GM12873 (cell line): ENCODE data around the gene LRMDA.

ENCODE experiments used
- TF ChIP-seq, protein P1 (sequence below): IDR thresholded peaks from 2 replicates; pipeline ENCODE4 v1.5.1; 2012; ENCODE audit warnings: low read depth, mild to moderate bottlenecking, moderate library complexity, low read length, control low read depth; ENCODE audit not compliant: insufficient read depth; ENCODE audit errors: missing control alignments

The LRMDA gene

DNA sequence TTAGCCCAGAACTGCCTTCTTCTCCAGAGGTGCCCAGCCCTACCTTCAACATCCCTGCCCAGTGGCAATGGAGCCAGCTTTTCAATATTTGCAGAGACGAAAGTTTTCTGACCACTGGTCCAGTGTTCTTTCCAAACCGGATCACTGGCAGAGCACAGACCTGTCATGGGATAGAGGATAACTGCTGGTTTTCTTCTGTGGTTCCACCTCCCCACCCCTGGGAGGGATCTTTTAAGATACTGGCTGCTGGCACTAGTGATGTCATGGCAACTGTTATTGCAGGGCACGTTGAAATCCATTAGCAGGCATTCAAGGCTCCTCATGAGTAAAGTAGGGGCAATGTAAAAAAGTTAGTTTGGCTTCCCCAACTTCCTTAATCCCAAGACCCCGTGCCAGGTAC is 387.1 kb downstream of the LRMDA start:
- TF ChIP-seq, protein P1, sequence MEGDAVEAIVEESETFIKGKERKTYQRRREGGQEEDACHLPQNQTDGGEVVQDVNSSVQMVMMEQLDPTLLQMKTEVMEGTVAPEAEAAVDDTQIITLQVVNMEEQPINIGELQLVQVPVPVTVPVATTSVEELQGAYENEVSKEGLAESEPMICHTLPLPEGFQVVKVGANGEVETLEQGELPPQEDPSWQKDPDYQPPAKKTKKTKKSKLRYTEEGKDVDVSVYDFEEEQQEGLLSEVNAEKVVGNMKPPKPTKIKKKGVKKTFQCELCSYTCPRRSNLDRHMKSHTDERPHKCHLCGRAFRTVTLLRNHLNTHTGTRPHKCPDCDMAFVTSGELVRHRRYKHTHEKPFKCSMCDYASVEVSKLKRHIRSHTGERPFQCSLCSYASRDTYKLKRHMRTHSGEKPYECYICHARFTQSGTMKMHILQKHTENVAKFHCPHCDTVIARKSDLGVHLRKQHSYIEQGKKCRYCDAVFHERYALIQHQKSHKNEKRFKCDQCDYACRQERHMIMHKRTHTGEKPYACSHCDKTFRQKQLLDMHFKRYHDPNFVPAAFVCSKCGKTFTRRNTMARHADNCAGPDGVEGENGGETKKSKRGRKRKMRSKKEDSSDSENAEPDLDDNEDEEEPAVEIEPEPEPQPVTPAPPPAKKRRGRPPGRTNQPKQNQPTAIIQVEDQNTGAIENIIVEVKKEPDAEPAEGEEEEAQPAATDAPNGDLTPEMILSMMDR, result no peak

DNA sequence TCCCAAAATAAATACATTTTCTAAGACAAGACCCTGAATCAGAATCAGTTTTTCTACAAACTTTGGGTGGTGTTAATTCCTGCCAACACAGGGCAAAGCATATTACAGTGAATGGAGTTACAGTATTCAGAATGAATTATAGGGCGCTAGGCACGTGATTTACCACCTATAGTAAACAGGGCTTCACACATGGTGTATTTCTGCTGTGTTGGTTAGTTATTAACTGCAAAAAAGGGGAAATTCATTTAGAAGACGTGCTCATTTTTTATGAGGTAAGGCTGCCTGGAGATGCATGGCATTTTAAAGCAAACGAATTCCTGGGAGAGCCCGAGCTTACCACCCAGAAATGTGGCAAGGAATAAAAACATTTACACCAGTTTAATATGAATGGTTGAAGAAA is 393.8 kb downstream of the LRMDA start:
- TF ChIP-seq, protein P1, result no peak

DNA sequence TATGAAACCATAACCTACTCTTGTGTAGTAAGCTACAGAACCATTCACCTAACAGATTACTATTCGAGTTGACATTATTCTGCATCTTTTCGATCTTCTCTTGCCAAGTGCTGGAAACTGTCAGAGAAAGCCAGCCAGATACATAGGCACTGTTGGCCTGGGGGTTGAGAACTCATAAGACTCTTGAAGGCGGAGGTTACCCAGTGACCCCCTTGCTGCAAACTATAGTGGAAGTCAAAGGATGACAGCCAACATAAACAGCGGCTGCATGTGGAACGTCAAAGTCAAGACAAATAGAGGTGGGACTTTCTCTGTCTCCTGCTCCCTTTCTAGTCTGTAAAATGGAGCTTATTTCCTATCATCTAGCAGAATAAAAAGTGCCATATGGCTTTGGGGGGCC is 394.2 kb downstream of the LRMDA start:
- TF ChIP-seq, protein P1, result no peak

DNA sequence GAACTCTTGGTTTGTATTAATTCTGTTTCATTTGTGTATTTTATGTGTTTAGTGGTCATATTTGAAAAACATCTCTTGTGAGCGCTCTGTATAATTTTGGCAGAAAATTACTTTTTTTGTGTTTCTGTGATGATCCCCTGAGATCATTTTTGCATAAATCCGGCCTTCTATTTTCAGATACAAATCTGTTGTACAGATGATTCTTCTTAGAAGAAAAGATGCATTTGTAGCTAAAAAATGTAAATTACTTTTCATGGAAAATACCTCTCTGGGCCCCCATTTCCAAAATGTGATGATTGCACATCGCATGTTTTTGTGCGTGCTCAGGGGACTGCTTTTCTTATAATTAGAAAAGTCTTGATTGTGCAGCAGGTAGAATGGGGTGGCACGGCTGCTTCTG is 395.4 kb downstream of the LRMDA start:
- TF ChIP-seq, protein P1, result no peak

DNA sequence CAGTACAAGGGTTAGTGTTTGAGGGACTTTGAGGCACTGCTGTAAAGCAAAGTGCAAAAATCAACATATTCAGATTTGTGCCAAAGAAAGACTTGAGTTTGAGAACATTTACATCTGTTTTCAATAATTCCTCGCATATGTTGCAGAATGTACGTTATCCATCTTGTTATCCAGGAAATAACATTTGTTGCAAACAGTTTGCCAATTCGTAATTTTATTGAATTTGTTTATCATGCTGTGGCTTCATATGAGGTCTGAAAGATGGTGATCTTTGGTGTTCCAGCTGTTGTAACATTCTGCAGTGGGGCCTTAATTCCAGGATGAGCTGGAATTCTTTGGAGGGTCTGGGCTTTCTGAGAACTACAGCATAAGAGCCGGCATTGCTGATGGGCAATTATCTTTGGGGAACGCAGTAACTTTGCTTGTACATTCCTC is 396.2 kb downstream of the LRMDA start:
- TF ChIP-seq, protein P1, result no peak

DNA sequence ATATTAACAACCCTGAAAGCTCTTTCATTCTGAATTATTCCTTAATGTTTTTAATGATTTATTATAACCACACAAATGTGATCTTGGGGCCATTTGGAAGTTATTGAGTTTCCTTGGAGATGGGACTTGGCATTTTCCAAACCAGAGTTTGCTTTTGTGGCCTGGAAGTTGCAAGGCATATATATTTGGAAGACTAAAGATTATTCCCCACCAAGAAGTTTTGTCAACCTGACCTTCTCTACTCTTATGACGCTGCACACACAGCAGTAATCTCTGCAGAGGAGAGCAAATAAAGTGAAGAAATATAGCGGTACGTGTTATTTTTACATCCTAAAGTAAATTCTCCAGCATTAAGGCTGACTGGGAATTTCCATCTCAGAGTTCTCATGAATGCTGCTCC is 397.0 kb downstream of the LRMDA start:
- TF ChIP-seq, protein P1, result no peak

DNA sequence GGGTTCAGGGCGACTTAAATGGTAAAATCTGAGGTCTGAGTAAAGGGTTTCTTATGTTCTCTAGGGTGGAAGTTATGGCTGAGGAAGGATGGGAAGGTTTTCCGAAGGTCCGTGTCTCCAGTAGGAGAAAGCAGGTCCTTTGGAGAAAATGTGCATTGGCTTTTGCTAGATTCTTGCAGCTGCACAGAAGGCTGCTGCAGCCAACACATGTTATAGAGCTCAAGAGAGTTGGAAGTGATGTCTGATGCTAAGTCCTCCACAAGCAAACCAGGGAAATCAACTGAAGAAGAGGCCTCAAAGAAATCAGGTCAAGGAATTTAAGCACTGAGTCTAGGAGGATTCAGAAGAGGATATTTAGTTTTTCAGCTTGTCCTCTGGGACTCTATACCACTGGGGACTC is 404.6 kb downstream of the LRMDA start:
- TF ChIP-seq, protein P1, result no peak
